HFFc6 (cell line): ENCODE results near the gene APP. TPM values are rescaled to one million over a fixed set of nuclear protein-coding genes. Genes with fewer than 3 reads are reported as not detected.

Experiments used
- DNase-seq: peaks from one replicate; pipeline ENCODE4 v3.0.0-alpha.2; 2018
- H3K27ac Mint-ChIP-seq: 2 replicates; pipeline ENCODE4 v1.8.0; 2020; ENCODE audit warnings: mild to moderate bottlenecking, mixed read lengths
- H3K27me3 Mint-ChIP-seq: 2 replicates; pipeline ENCODE4 v1.8.0; 2021; ENCODE audit warnings: mild to moderate bottlenecking, moderate library complexity, mixed read lengths; ENCODE audit not compliant: insufficient read depth
- H3K36me3 Mint-ChIP-seq: 2 replicates; pipeline ENCODE4 v1.8.0; 2021; ENCODE audit warnings: low read depth, mixed read lengths
- H3K4me1 Mint-ChIP-seq: 2 replicates; pipeline ENCODE4 v1.8.0; 2020; ENCODE audit warnings: low read depth, mixed read lengths
- H3K4me3 Mint-ChIP-seq: 2 replicates; pipeline ENCODE4 v1.8.0; 2020; ENCODE audit warnings: mild to moderate bottlenecking, moderate library complexity, mixed read lengths
- H3K9me3 Mint-ChIP-seq: 2 replicates; pipeline ENCODE4 v1.8.0; 2020; ENCODE audit warnings: mild to moderate bottlenecking, mixed read lengths
- total RNA-seq, 6 experiments: library from RNA; stranded (reverse); fragmentation: NEBNext Ultra II Directional; extraction: Animal tissue kit (Norgen Biotek cat#: 25700); gene quantifications; 2 replicates in 1 of 6; 3 replicates in 5 of 6; pipeline ENCODE4 v1.2.3, GENCODE V29; 2021
- TF ChIP-seq, protein P1 (sequence below): fragments of 200-600 bp; sonication (generic); IDR thresholded peaks from 2 replicates; pipeline ENCODE4 v1.5.0; 2021; ENCODE audit warnings: antibody characterized with exemption, mild to moderate bottlenecking

The APP gene
- total RNA-seq, 6 experiments from 2014 or later, result 396 to 438 (median 425) TPM

DNA sequence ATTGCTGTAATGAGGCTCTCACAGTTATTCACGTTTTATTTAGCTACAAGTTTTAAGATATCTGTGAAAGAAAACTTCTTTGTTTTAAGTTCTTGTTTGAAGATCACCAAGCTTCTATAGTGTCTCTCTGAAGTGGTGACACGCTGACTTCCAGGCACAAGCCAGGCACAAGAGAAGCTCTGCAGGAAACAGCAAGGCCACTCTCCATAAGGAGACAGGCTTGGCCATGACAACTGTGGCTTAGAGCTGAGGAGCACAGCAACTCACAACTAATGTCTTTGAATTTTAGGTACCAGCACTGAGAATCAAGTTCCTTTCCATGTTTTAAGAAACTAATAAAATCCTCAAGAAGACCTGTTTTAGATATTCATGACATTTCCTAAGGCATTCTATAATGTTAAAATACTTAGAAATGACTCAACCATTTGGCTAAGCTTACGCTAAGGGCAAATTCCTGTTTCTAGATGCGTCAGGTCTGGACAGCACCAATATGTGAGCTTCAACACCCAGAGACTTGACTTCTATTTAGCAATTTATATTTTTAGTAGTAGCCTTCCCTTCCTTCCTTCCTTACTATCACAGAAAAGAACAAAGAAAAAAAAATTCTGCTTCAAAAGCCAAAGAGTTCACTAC is 40.2 kb downstream of the APP start:
- Mint-ChIP-seq H3K36me3 (peaks cover 9% of the 10 kb centered on the region), H3K4me1 (peaks cover 64% of the 10 kb centered on the region), H3K27me3 (no peaks in the 10 kb centered on the region; the same call in 1 of the 2 replicates), H3K9me3 (no peaks in the 10 kb centered on the region), H3K4me3 (no peak overlapping the region), H3K27ac (peak overlapping the region; percentile 59; the same call in 1 of the 2 replicates)
- DNase-seq, result peak; percentile 64
- TF ChIP-seq, protein P1, sequence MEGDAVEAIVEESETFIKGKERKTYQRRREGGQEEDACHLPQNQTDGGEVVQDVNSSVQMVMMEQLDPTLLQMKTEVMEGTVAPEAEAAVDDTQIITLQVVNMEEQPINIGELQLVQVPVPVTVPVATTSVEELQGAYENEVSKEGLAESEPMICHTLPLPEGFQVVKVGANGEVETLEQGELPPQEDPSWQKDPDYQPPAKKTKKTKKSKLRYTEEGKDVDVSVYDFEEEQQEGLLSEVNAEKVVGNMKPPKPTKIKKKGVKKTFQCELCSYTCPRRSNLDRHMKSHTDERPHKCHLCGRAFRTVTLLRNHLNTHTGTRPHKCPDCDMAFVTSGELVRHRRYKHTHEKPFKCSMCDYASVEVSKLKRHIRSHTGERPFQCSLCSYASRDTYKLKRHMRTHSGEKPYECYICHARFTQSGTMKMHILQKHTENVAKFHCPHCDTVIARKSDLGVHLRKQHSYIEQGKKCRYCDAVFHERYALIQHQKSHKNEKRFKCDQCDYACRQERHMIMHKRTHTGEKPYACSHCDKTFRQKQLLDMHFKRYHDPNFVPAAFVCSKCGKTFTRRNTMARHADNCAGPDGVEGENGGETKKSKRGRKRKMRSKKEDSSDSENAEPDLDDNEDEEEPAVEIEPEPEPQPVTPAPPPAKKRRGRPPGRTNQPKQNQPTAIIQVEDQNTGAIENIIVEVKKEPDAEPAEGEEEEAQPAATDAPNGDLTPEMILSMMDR, result no peak

DNA sequence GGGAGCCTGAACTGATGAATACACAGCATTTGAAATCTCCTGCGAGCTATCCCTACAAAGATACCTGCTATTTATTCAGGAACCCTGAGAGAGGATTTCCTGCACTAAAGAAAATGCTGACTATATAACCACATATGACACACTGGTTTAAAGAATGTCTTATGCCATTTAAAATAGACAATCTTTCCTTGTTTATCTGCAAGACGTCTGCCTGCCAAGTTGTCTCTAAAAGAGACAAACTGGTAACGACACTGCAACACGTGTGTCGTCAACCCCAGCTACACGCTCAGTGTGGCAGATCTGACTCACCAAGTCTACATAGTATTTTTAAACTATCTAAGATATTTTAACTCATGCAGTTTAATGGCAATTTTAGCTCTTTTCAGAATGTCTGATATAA is 42.7 kb downstream of the APP start:
- no peak for DNase-seq
- H3K4me3 Mint-ChIP-seq, result no peak overlapping the region
- peaks cover 10% of the 10 kb centered on the region for H3K36me3 Mint-ChIP-seq
- no peaks in the 10 kb centered on the region; the same call in 1 of the 2 replicates for H3K27me3 Mint-ChIP-seq
- H3K4me1 Mint-ChIP-seq, result peaks cover 80% of the 10 kb centered on the region
- peak overlapping the region; percentile 11; the same call in 1 of the 2 replicates for H3K27ac Mint-ChIP-seq
- TF ChIP-seq, protein P1, result no peak
- H3K9me3 Mint-ChIP-seq, result no peaks in the 10 kb centered on the region

DNA sequence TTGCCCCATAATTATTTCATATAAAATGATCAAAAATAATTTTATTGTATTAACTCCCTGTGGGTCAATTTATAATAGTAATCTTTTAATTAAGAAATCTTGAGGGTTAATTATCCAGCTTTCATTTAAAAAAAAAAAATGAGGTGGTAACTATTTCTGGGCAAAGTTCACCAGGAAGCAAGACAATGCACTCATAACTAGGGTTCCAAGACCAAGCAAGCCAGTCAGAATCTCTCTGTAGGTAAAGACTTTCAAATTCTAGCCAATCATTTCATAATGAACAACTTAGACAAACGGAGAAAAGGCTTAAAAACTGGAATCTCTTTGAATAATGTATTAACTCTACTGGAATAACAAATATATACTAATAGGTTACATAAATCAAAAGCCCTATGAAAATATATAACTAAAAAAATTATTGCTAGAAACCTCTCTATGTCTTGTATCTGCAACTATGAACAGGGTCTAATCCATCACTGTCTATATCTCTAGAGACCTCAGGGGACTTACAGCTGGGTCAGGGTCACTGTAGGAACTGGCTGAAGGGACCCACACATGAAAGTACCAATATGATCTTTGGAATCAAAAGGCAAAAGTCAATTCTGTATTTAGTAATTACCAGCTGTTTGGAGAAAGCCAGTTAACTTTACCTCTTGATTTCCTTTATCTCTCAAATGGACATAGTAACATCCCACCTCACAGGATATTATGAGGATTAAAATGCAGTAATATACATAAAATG is 43.3 kb downstream of the APP start:
- Mint-ChIP-seq H3K4me3 (no peak overlapping the region), H3K4me1 (peaks cover 79% of the 10 kb centered on the region), H3K27ac (peak overlapping the region; percentile 11; the same call in 1 of the 2 replicates), H3K27me3 (no peaks in the 10 kb centered on the region; the same call in none of the 2 replicates), H3K9me3 (no peaks in the 10 kb centered on the region), H3K36me3 (peaks cover 10% of the 10 kb centered on the region)
- DNase-seq, result no peak
- TF ChIP-seq, protein P1, result no peak

DNA sequence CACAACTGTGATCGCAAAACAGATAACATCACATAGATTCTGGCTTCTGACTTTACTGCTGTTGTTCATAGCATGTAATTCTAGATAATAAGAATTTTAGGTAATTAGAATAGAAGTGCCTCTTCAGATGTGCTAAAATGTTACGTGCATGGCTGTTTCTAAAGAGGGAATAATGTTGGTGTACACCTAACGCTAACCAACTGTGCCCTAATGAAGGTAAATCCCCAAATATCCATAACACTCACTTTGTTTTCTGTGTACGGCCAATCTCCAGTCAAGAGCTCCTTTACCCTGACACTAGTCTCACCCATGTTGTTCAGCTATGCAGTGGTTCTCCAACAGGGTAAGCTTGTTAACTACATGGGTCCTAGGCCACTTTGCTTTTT is 44.4 kb downstream of the APP start:
- Mint-ChIP-seq H3K4me1 (peaks cover 72% of the 10 kb centered on the region), H3K36me3 (peaks cover 10% of the 10 kb centered on the region), H3K27ac (no peak overlapping the region)

DNA sequence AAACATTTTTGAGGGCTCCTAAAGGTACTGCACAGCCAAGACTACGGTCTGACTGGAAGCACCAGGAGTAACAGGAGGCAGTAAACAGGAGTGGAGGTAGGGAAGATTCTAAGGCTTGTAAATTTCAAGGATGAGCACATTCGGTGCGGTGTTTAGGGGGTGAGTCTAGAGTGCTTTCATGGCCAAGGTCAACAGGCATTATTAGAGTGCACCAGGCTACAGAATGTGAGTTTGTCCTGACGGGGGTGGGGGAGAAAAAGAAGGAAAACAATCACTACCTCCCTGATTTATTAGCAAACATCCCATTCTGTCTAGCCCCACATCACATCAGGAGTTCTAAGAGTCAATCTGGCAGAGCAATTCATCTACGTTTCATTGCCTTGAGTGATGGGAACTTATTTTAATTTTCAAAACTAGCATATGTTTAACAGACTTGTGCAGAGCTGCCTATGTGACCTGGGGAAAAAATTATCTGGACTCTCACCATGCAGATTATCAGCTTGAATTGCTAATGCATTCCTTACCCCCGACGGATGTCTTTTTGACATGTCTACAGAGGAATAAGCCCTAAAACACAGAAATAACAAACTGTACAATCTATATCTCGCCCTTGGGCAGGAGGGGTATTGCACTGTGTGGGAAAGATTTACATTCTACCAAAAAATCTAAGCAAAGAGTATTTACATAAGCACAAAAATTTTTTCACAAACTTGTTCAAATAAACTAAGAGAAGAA is 45.0 kb downstream of the APP start:
- peaks cover 71% of the 10 kb centered on the region for H3K4me1 Mint-ChIP-seq
- no peak overlapping the region for H3K27ac Mint-ChIP-seq
- peaks cover 3% of the 10 kb centered on the region for H3K27me3 Mint-ChIP-seq
- TF ChIP-seq, protein P1, result no peak
- no peak for DNase-seq
- H3K4me3 Mint-ChIP-seq, result no peak overlapping the region
- peaks cover 10% of the 10 kb centered on the region for H3K36me3 Mint-ChIP-seq
- H3K9me3 Mint-ChIP-seq, result no peaks in the 10 kb centered on the region

More for the DNA sequence above, 44.4 kb downstream of the APP start:
- DNase-seq, result no peak
- TF ChIP-seq, protein P1, result no peak
- Mint-ChIP-seq H3K9me3 (no peaks in the 10 kb centered on the region), H3K4me3 (no peak overlapping the region), H3K27me3 (no peaks in the 10 kb centered on the region; the same call in none of the 2 replicates)
